Smooth muscle cell (in vitro differentiated cells): ENCODE results near the gene PRPF8. TPM values are rescaled to one million over a fixed set of nuclear protein-coding genes. Genes with fewer than 3 reads are reported as not detected.

Experiments used
- DNase-seq: peaks from one replicate; lab custom pipeline; 2025; ENCODE audit not compliant: unreplicated experiment; lab: John Stamatoyannopoulos, UW
- H2AFZ ChIP-seq: fragments of 200-600 bp; sonication (generic); 2 replicates; pipeline ENCODE4 v1.6.0; 2016; ENCODE audit warnings: antibody characterized with exemption, low read depth, mild to moderate bottlenecking
- H3F3A ChIP-seq: fragments of 200-600 bp; sonication (generic); 2 replicates; pipeline ENCODE4 v1.6.0; 2017; ENCODE audit warnings: antibody characterized with exemption, low read depth
- H3K27ac ChIP-seq: fragments of 200-600 bp; sonication (generic); 2 replicates; pipeline ENCODE4 v1.5.1; 2016; ENCODE audit warnings: low read depth, mild to moderate bottlenecking
- H3K27me3 ChIP-seq: fragments of 200-600 bp; sonication (generic); 2 replicates; pipeline ENCODE4 v1.6.1; 2016; ENCODE audit warnings: low read depth, mild to moderate bottlenecking
- H3K36me3 ChIP-seq: fragments of 200-600 bp; sonication (generic); 2 replicates; pipeline ENCODE4 v1.5.1; 2016; ENCODE audit warnings: low read depth
- H3K4me1 ChIP-seq: fragments of 200-600 bp; sonication (generic); 2 replicates; pipeline ENCODE4 v1.5.1; 2016; ENCODE audit warnings: low read depth
- H3K4me2 ChIP-seq: fragments of 200-600 bp; sonication (generic); 2 replicates; pipeline ENCODE4 v1.6.0; 2016; ENCODE audit warnings: mild to moderate bottlenecking
- H3K4me3 ChIP-seq: fragments of 200-600 bp; sonication (generic); 2 replicates; pipeline ENCODE4 v1.5.1; 2016; ENCODE audit warnings: mild to moderate bottlenecking
- H3K79me2 ChIP-seq: fragments of 200-600 bp; sonication (generic); 2 replicates; pipeline ENCODE4 v1.6.0; 2016; ENCODE audit warnings: low read depth, mild to moderate bottlenecking
- H3K9ac ChIP-seq: fragments of 200-600 bp; sonication (generic); 2 replicates; pipeline ENCODE4 v1.6.0; 2016; ENCODE audit warnings: low read depth
- H3K9me3 ChIP-seq: fragments of 200-600 bp; sonication (generic); replicated peaks from 2 replicates; pipeline ENCODE4 v1.5.1; 2016; ENCODE audit warnings: low read depth
- H4K20me1 ChIP-seq: fragments of 200-600 bp; sonication (generic); 2 replicates; pipeline ENCODE4 v1.6.0; 2016; ENCODE audit warnings: low read depth
- WGBS: methylation state at CpG from one replicate; pipeline ENCODE4 v1.1.7; 2016; ENCODE audit warnings: low lambda C conversion rate; 5-methylcytosine and 5-hydroxymethylcytosine counted together
- polyA plus RNA-seq: library from polyadenylated mRNA; unstranded; fragments of >200 nt; fragmentation: Nextera tagmentation; extraction: Ambion mirVana; gene quantifications from 2 replicates; pipeline ENCODE4 v1.2.1, GENCODE V29; 2016
- total RNA-seq: library from RNA; depleted of rRNA; stranded (reverse); fragments of >200 nt; gene quantifications from 2 replicates; pipeline ENCODE4 v1.2.3, GENCODE V29; 2014
- TF ChIP-seq, protein P1 (sequence below): fragments of 200-600 bp; sonication (generic); IDR thresholded peaks from 2 replicates; pipeline ENCODE4 v1.5.1; 2017; ENCODE audit warnings: borderline replicate concordance, mild to moderate bottlenecking, antibody characterized with exemption; ENCODE audit not compliant: insufficient read depth, poor library complexity, severe bottlenecking

The PRPF8 gene
- total and polyA plus RNA-seq, 2 experiments from 2014 or later = 99.7 to 129 TPM

DNA sequence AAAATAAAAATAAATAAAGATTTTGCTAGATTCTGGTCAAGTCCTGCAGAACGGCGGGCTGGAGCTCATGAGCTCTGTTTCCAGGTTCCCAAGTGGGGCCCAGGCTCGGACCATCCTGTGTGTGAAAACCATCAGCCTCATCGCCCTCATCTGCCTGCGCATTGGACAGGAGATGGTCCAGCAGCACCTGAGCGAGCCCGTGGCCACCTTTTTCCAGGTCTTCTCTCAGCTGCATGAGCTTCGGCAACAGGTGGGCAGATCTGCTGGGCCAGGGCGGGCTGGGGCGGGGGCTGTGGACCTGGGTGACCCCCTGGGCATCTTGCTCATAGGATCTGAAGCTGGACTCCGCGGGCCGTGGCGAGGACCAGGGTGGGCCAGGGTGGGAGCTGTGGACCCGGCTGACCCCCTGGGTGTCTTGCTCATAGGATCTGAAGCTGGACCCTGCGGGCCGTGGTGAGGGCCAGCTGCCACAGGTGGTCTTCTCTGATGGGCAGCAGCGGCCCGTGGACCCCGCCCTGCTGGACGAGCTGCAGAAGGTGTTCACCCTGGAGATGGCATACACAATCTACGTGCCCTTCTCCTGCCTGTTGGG, 47.7 kb upstream of the PRPF8 start:
- H3K4me2 ChIP-seq = no peak overlapping the region
- H3F3A ChIP-seq = no peaks in the 10 kb centered on the region
- WGBS = 93% methylated on average over 18 of the region's 22 CpGs
- no peak overlapping the region for H2AFZ ChIP-seq
- H3K27me3 ChIP-seq = no peaks in the 10 kb centered on the region
- H3K79me2 ChIP-seq = no peaks in the 10 kb centered on the region
- DNase-seq = no peak
- no peak overlapping the region for H3K27ac ChIP-seq
- no peaks in the 10 kb centered on the region for H3K36me3 ChIP-seq
- no peak overlapping the region for H3K4me3 ChIP-seq
- no peaks in the 10 kb centered on the region for H4K20me1 ChIP-seq
- H3K4me1 ChIP-seq = peaks cover 4% of the 10 kb centered on the region
- H3K9me3 ChIP-seq = no peaks in the 10 kb centered on the region
- no peak overlapping the region for H3K9ac ChIP-seq
- TF ChIP-seq, protein P1, sequence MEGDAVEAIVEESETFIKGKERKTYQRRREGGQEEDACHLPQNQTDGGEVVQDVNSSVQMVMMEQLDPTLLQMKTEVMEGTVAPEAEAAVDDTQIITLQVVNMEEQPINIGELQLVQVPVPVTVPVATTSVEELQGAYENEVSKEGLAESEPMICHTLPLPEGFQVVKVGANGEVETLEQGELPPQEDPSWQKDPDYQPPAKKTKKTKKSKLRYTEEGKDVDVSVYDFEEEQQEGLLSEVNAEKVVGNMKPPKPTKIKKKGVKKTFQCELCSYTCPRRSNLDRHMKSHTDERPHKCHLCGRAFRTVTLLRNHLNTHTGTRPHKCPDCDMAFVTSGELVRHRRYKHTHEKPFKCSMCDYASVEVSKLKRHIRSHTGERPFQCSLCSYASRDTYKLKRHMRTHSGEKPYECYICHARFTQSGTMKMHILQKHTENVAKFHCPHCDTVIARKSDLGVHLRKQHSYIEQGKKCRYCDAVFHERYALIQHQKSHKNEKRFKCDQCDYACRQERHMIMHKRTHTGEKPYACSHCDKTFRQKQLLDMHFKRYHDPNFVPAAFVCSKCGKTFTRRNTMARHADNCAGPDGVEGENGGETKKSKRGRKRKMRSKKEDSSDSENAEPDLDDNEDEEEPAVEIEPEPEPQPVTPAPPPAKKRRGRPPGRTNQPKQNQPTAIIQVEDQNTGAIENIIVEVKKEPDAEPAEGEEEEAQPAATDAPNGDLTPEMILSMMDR = no peak

- Histone ChIP-seq H3K4me3 (no peak overlapping the region), H3K9me3 (no peaks in the 10 kb centered on the region), H3F3A (no peaks in the 10 kb centered on the region), H3K27ac (peak overlapping the region; percentile 44), H3K36me3 (no peaks in the 10 kb centered on the region), H4K20me1 (no peaks in the 10 kb centered on the region), H3K4me2 (no peak overlapping the region), H3K27me3 (no peaks in the 10 kb centered on the region), H3K9ac (no peak overlapping the region), H3K79me2 (no peaks in the 10 kb centered on the region), H3K4me1 (peaks cover 1% of the 10 kb centered on the region), H2AFZ (no peak overlapping the region)
- WGBS = 88% methylated on average over 10 of the region's 10 CpGs
- TF ChIP-seq, protein P1 = no peak
- DNase-seq = no peak
These were observed 46.5 kb upstream of the PRPF8 start for GRCh38 chr17:1731194-1731506.

- H3K4me2 ChIP-seq = no peak overlapping the region
- no peaks in the 10 kb centered on the region for H4K20me1 ChIP-seq
- TF ChIP-seq, protein P1 = no peak
- H3K27ac ChIP-seq = peak overlapping the region; percentile 44
- H3K27me3 ChIP-seq = no peaks in the 10 kb centered on the region
- H3K9me3 ChIP-seq = no peaks in the 10 kb centered on the region
- WGBS = 85% methylated on average over 39 of the region's 40 CpGs
- DNase-seq = no peak
- H3K4me1 ChIP-seq = no peaks in the 10 kb centered on the region
- H3K79me2 ChIP-seq = no peaks in the 10 kb centered on the region
- H2AFZ ChIP-seq = no peak overlapping the region
- H3K9ac ChIP-seq = peak overlapping the region; percentile 29
- no peak overlapping the region for H3K4me3 ChIP-seq
- H3F3A ChIP-seq = no peaks in the 10 kb centered on the region
- no peaks in the 10 kb centered on the region for H3K36me3 ChIP-seq
These were observed 45.9 kb upstream of the PRPF8 start for GRCh38 chr17:1730326-1731193.

DNA sequence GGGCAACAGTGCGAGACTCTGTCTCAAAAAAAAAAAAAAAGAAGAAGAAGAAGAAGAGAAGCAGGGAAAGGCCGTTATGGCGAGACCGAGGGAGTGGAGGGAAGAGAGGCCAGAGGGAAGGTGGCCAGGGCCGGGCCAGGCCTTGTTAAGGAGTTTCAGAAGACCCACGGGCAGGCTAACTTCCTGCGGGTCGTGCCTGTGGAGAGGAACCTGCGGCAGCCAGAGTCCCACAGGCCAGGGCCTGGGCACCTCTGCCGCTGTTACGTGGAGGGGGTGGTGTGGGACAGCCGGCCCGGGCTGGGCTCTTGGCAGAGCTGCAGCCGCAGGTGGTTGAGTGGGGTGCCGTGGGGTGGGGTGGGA, 45.3 kb upstream of the PRPF8 start:
- DNase-seq = no peak
- TF ChIP-seq, protein P1 = no peak
- Histone ChIP-seq H3K9me3 (no peaks in the 10 kb centered on the region), H3K79me2 (no peaks in the 10 kb centered on the region), H3F3A (no peaks in the 10 kb centered on the region), H3K4me1 (peaks cover 3% of the 10 kb centered on the region), H3K27ac (no peak overlapping the region), H4K20me1 (no peaks in the 10 kb centered on the region), H3K4me2 (no peak overlapping the region), H3K9ac (no peak overlapping the region), H3K4me3 (no peak overlapping the region), H2AFZ (no peak overlapping the region), H3K27me3 (no peaks in the 10 kb centered on the region), H3K36me3 (no peaks in the 10 kb centered on the region)
- 95% methylated on average over 8 of the region's 15 CpGs for WGBS
